ENCODE measurements around the gene ZIM2.
"Not testable (repeated sequence)": the region's sequence is repeated elsewhere in the genome, so short reads cannot be mapped to it uniquely, and the experiment has no call there.

The ZIM2 gene

DNA sequence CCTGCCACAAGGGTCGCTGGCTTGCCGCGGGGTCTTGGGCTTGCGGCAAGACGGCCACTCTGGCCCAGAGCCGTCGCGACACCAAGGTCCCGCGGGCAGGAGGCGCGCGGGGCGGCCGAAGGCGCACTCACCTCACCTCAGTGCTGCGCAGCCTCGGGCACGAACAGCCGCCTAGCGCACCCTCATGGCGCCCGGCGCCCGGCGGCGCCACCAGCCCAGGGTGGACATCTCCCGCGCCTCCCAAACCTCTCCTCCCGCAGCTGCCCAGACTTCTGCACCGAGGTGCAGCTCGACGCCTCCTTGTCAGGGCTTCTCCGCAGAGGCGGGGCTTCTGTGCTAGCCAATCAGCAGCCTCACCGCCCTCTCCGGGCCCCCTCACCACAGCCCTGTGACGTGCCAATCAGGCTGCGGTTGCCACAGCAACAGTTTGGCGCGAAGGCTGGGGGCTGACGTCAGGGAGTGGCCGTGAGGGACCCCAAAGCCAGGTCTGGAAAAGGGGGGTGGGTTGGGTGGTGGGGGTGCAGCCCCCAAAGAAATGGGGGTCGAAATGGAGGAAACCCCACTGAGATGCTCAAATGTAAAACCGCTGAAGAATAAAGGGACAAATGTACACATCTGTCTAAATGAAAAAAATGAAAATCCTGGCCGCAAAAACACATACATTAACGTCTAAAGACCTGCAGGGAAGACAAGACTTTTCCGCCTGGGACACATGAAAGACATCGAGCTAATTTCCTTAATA, at the start of gene ZIM2, which contains the start of gene PEG3:
Gene ZIM2 (minus strand): TSS at position 276 of the 742 bp plus-strand sequence. CDS start 16,449 bp downstream, outside the sequence.
Gene PEG3 (minus strand): TSS at position 276 of the 742 bp plus-strand sequence. CDS start 16,071 bp downstream, outside the sequence.
- DNase-seq (ENCODE audit: low read depth) = no peak

- no peak for DNase-seq (ENCODE audit: low read depth)
Measured at GRCh38 chr19:56885173-56885985, 44.9 kb upstream of the ZIM2 start.

DNA sequence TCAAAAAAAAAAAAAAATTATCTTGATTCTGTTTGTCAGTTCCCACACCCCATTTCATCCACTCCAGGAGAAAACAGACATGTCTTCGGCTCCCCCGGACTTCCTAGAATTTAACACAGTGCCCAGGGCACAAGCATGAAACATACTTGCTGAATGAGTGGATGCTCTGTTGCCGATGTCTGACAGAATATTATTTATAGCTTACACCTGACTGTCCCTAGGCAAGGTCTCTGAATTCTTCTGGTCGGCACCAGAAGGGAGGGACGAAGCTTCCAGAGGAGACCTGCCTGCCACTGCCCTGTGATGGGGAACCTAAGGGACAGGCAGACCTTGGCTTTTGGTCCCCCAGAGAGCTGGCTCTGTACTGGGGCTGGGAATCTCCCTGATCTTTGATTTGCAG, 43.9 kb upstream of the ZIM2 start:
- no peak for DNase-seq (ENCODE audit: low read depth)

DNA sequence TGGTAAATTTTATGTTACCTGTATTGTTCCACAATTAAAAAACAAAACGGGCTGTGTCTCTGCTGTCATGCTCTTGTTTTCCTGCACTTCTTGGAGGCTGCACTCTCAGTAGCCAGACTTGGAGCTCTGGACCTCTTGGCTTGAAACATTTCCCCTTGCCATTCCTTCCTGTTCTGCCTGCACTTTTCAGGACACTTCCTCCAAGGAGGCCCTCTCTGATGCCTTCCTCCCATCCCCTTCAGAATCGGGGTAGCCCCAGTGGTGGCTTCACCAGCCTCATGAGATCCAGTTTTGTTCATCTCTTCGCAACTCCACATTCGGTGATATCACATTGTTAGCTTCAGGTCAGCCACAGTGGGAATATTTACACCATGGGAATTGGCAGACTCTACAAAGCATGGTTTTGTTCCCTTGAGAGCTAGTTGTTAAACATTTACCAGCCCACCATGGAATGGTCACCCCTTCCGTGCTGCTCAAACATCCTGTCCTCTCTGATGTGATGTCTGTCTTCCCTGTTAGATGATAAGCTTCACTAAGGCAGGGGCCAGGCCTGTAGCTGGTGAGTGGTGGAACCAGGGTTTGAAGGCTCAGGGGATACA, 40.2 kb upstream of the ZIM2 start:
- no peak for DNase-seq (ENCODE audit: low read depth)

- no peak for DNase-seq (ENCODE audit: low read depth)
Measured at GRCh38 chr19:56877069-56877715, 36.7 kb upstream of the ZIM2 start.

- DNase-seq (ENCODE audit: low read depth) = no peak
Measured at GRCh38 chr19:56875717-56876116, 35.2 kb upstream of the ZIM2 start.

- no peak for DNase-seq (ENCODE audit: low read depth)
Measured at GRCh38 chr19:56874530-56874929, 34.0 kb upstream of the ZIM2 start.

DNA sequence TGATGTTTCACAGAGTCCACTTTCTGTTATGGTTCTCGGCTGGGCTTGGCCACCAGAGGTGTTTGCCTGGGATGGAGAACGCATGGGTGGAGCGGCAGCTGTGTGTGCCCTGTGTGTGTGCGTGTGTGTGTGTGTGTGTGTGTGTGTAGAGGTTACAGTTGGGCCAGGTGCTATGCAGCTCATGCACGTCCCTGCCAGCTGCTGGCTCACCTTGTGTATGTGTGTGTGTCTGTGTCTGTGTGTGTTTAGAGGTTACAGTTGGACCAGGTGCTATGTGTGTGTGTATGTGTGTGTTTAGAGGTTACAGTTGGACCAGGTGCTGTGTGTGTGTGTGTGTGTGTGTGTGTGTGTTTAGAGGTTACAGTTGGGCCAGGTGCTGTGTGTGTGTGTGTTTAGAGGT, 33.0 kb upstream of the ZIM2 start:
- no peak for DNase-seq (ENCODE audit: low read depth)

DNA sequence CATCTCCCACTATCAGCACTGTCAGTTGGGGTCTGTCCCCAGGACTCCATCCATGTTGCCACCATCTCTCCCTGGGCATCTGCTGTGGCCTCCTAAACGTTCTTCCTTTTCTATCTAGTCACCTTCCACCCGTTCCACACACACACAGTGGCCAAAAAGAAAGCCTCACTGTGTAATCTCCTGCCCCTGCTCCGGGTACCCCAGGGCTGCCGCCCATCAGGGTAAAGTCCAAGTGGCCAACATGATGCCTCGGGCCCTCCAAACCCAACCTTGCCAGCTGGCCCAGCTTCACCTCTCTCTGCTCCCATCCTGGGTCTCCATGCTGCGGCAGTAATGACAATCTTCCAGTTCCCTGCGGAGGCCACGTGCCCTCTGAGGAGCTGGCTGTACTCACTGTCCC, 29.4 kb upstream of the ZIM2 start:
- no peak for DNase-seq (ENCODE audit: low read depth)

DNA sequence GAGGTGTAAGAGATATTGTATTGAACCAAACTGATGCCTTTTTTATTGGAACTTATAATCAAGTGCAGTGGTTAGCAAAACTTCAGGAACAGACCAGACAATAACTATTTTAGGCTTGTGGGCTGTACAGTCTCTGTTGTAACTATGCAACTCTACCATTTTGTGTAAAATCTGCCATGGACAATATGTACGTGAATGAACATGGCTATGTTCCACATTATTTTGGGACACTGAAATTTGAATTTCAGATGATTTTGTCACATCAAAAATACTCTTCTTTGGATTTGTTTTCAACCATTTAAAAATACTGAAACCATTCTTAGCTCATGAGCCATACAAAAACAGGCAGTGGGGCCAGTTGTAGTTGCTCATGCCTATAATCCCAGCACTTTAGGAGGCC, 27.9 kb upstream of the ZIM2 start:
- no peak for DNase-seq (ENCODE audit: low read depth)

- DNase-seq (ENCODE audit: low read depth) = no peak
Measured at GRCh38 chr19:56866538-56866937, 26.0 kb upstream of the ZIM2 start.

DNA sequence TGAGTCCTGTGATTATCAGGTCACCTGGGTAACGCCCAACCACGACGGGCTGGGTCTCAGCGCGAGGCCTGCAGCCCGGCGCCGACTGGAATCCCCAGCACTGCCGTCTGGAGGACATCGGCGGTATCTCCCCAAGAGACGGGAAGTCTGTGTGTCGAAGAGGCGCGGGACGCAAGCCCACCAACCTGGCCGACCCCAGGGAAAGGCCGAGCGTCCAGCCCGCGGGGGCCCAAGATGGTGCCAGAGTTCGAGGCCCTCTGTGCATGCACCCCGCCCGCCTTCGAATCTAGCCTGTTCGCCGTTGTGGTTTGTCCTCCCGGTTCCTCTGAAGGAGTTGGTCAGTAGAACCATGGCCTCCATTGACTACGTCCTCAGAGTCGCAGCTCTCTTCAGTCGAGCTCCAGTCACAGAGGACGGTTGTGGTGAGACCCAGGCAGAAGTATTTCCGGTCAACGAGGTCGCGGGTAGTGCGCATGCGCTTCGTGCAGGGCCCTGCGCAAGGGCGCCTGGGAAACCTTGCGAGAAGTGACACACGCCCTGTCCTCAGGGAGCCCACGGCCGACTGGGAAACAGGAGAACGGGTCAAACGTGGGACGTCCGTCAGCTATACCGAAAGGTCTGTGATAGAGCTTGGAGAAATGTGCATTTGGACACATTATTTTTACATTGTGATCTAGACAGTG, 24.1 kb upstream of the ZIM2 start:
- DNase-seq (ENCODE audit: low read depth) = no peak

GRCh38 chr19:56862741-56863140, 22.2 kb upstream of the ZIM2 start:
- no peak for DNase-seq (ENCODE audit: low read depth)

DNA sequence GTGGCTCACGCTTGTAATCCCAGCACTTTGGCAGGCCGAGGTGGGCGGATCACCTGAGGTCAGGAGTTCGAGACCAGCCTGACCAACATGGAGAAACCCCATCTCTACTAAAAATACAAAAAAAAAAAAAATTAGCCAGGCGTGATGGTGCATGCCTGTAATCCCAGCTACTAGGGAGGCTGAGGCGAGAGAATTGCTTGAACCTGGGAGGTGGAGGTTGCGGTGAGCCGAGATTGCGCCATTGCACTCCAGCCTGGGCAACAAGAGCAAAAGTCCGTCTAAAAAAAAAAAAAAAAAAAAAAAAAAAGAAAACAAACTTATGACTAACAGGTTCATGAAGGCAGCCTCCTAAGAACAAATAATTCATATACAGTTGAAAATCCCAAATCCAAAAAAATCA, 19.9 kb upstream of the ZIM2 start:
- DNase-seq (ENCODE audit: low read depth) = not testable (repeated sequence)

GRCh38 chr19:56858026-56858425, 17.5 kb upstream of the ZIM2 start:
- DNase-seq (ENCODE audit: low read depth) = no peak

- no peak for DNase-seq (ENCODE audit: low read depth)
Measured at GRCh38 chr19:56856822-56857221, 16.3 kb upstream of the ZIM2 start.

DNA sequence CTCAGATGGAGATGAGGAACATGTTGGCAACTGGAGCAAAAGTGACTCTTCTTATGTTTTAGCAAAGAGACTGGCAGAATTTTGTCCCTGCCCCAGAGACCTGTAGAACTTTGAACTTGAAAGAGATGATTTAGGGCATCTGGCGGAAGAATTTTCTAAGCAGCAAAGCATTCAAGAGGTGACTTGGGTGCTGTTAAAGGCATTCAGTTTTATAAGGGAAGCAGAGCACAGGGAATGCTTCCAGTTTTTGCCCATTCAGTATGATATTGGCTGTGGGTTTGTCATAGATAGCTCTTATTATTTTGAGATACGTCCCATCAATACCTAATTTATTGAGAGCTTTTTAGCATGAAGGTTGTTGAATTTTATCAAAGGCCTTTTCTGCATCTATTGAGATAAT, 11.8 kb upstream of the ZIM2 start:
- not testable (repeated sequence) for DNase-seq (ENCODE audit: low read depth)

DNA sequence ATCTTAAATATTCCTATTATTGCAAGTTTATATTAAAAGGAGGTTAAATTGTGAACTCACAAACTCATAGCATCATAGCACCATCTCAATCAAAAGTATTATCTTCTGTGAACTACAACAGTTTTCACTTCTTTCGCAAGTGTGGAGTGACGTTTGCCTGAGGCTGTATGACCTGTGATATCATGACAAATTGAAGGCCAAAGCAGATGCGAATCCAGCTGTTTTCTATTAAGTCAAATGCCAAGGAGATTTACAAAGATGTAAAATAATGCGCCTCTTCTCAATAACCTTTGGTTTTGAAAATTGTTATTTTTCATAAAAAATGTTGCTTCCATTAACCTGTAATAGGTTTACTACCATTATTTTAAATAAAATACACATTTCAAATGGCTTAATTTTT, 7.6 kb upstream of the ZIM2 start:
- no peak for DNase-seq (ENCODE audit: low read depth)

DNA sequence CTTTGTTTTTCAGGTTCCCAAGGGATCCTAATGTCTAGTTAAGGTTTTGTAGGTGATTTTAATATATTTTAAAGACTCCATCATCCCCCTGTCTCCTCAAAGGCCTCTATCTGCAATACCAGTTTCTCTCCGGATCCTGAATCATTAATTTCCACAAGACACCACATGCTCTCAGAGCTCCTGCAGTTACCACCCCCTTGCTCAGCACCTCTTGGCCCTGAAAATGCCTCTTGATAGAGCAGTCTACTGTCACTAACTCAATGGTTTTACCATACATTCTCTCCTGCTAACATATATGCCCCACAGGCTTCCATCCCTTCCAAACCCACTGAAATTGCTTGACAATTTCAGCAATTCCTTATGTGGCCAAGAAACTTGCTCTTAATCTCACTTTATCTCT, 1.9 kb upstream of the ZIM2 start:
- no peak for DNase-seq (ENCODE audit: low read depth)

DNA sequence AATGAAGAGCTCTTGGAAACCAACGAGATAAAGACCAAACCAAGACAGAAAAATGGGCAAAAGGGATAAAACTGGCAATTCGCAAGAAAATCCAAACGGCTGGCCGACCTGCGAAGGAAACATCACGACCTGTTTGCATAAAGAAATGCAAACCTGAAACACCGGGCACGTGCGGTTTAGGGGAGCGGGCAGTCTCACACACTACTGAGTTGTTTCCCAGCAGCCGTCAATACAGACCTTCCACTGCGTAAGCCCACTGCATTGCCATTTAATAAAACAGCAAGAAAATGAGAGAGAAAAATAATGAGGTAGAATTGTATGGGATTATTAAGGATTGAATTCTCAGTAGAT, 642 bp upstream of the ZIM2 start:
- no peak for DNase-seq (ENCODE audit: low read depth)

- DNase-seq (ENCODE audit: low read depth) = peak; percentile 33
Measured at GRCh38 chr19:56839652-56840450, 675 bp downstream of the ZIM2 start.

All from amniotic epithelial cell (primary cell).